Measurements from ENCODE around the gene BTNL2. TPM values are rescaled to one million over a fixed set of nuclear protein-coding genes. Genes with fewer than 3 reads are reported as not detected.
"Not testable (repeated sequence)": the region's sequence is repeated elsewhere in the genome, so short reads cannot be mapped to it uniquely, and the experiment has no call there.

The BTNL2 gene, protein sequence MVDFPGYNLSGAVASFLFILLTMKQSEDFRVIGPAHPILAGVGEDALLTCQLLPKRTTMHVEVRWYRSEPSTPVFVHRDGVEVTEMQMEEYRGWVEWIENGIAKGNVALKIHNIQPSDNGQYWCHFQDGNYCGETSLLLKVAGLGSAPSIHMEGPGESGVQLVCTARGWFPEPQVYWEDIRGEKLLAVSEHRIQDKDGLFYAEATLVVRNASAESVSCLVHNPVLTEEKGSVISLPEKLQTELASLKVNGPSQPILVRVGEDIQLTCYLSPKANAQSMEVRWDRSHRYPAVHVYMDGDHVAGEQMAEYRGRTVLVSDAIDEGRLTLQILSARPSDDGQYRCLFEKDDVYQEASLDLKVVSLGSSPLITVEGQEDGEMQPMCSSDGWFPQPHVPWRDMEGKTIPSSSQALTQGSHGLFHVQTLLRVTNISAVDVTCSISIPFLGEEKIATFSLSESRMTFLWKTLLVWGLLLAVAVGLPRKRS
- not detected in 2 replicates for total RNA-seq (2014; rRNA removed; shearing (Covaris generic); ENCODE audit: low replicate concordance)

DNA sequence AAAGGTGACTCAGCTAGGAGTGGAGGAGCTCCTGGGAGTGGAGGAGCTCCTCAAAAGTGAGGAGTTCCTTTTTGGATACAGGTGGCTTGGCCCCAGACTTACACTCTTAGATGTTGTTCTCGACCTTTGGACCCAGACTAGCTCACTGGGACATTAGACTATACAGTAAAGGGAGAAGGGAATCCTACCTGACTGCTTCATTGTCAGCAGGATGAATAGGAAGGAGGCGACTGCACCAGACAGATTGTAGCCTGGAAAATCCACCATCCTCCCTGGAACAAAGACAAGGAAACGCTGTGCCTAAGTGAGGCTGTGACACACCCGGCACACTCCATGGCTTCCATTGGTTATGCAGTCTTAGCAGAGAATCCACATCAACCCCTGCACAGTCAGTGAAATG lies at the start of gene BTNL2:
TSS of gene BTNL2 (minus strand) at position 325 of the 400 bp plus-strand sequence. CDS start at position 267, 58 bp downstream.
- no peak for DNase-seq (ENCODE audit: low read depth)
- in situ Hi-C loops (cut with HindIII; ENCODE audit: low pct_unique_long_range_greater_than_20kb, low sequenced_read_pairs), result no loop called here

DNA sequence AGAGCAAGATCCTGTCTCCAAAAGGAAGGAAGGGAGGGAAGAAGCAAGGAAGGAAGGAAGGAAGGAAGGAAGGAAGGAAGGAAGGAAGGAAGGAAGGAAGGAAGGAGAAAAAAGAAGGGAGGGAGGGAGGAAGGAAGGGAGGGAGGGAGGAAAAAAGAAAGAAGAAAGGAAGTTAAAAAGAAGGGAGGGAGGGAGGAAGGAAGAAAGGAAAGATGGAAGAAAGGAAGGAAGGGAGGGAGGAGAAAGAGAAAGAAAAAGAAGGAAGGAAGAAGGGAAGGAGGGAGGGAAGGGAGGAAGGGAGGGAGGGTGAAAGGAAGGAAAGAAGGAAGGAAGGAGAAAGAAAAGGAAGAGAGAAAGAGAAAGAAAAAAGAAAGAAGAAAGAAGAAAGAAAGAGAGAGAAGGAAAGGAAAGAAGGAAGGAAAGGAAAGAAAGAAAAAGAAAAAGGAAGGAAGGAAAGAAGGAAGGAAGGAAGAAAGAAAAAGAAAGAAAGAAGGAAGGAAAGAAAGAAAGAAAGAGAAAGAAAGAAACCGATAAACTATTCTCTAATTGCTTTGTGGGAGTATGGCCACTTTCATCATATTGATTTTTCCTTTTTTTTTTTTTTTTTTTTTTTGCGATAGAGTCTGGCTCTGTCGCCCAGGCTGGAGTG lies 42.2 kb upstream of the BTNL2 start:
- in situ Hi-C loops (cut with HindIII; ENCODE audit: low pct_unique_long_range_greater_than_20kb, low sequenced_read_pairs), result no loop called here

DNA sequence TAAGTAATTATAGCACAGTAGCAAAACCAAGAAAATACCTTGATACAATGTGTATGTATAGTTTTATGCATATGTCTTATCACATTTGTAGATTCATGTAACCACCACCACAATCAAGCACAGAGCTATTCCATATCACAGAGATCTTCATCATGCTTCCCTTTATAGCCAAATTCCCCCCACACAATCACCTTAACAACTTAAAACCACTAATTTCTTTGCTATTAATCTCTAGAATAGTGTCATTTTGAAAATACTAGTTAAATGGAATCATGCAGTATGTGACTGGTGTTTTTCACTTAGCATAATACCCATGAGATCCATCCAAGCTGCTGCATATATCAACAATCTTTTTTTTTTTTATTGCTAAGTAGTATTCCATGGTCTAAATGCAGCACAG lies 41.0 kb upstream of the BTNL2 start:
- DNase-seq (ENCODE audit: low read depth), result no peak
- in situ Hi-C loops (cut with HindIII; ENCODE audit: low pct_unique_long_range_greater_than_20kb, low sequenced_read_pairs), result no loop called here

More for the DNA sequence above, 42.2 kb upstream of the BTNL2 start:
- DNase-seq (ENCODE audit: low read depth), result no peak

DNA sequence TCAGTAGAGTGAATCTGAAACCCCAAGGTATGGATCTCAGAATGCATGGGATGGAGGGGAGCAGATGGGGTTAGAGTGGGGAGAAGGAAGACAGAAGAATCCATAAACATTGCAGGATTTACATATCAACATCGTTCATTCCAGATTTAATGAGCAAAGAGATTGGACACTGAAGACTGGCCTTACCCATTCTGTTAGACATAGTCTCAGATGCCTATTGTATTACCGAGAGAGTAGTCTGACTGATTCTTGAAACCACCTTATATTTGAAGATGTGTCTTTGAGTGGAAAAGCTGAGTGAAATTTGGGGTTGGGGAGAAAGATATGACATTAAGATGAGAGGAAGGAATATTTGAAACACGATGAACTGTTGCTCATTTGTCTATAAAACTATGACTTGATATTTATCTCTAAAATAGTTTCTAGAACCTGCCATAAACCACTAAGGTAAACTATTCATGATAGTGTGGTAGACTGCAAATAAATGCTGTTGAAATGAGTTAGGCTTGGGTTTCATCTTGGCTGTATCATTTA lies 38.4 kb upstream of the BTNL2 start:
- no peak for DNase-seq (ENCODE audit: low read depth)
- in situ Hi-C loops (cut with HindIII; ENCODE audit: low pct_unique_long_range_greater_than_20kb, low sequenced_read_pairs), result no loop called here

DNA sequence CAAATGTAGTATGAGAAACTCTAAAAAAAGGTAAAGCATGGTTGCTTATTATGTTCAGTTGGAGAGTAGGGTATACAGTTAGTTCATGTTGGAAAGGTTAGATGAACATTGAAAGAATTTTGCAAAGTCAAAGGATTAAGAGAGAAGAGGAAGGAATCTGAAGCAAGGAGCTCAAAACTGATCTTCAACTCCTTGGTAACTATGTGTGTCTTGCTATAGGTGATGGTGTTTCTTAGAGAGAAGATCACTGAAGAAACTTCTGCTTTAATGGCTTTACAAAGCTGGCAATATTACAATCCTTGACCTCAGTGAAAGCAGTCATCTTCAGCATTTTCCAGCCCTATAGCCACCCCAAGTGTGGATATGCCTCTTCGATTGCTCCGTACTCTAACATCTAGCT lies 37.5 kb upstream of the BTNL2 start:
- in situ Hi-C loops (cut with HindIII; ENCODE audit: low pct_unique_long_range_greater_than_20kb, low sequenced_read_pairs), result no loop called here
- no peak for DNase-seq (ENCODE audit: low read depth)

DNA sequence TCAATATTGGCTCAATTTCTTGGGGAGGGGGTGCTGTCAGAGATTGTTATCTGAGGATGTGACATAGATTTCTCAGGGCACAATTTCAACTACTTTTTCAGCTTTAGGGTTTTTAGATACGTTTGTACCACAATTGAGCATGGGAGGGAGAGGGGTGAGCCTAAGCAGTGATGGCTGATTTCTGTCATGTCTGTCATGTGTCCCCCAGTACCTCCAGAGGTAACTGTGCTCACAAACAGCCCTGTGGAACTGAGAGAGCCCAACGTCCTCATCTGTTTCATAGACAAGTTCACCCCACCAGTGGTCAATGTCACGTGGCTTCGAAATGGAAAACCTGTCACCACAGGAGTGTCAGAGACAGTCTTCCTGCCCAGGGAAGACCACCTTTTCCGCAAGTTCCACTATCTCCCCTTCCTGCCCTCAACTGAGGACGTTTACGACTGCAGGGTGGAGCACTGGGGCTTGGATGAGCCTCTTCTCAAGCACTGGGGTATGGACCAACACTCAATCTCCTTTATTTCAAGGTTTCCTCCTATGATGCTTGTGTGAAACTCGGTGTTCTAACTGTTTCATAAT lies 36.1 kb upstream of the BTNL2 start:
- no peak for DNase-seq (ENCODE audit: low read depth)
- in situ Hi-C loops (cut with HindIII; ENCODE audit: low pct_unique_long_range_greater_than_20kb, low sequenced_read_pairs), result no loop called here

DNA sequence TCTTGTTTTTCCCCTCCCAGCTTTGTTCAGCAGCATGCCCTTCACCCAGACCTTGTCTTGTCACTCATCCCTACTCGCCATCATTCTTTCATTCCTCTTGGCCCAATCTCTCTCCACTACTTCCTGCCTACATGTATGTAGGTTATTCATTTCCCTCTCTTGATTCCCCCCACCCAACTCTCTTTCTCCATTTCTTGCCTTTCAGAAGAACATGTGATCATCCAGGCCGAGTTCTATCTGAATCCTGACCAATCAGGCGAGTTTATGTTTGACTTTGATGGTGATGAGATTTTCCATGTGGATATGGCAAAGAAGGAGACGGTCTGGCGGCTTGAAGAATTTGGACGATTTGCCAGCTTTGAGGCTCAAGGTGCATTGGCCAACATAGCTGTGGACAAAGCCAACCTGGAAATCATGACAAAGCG lies 35.3 kb upstream of the BTNL2 start:
- DNase-seq (ENCODE audit: low read depth), result no peak
- in situ Hi-C loops (cut with HindIII; ENCODE audit: low pct_unique_long_range_greater_than_20kb, low sequenced_read_pairs), result no loop called here

DNA sequence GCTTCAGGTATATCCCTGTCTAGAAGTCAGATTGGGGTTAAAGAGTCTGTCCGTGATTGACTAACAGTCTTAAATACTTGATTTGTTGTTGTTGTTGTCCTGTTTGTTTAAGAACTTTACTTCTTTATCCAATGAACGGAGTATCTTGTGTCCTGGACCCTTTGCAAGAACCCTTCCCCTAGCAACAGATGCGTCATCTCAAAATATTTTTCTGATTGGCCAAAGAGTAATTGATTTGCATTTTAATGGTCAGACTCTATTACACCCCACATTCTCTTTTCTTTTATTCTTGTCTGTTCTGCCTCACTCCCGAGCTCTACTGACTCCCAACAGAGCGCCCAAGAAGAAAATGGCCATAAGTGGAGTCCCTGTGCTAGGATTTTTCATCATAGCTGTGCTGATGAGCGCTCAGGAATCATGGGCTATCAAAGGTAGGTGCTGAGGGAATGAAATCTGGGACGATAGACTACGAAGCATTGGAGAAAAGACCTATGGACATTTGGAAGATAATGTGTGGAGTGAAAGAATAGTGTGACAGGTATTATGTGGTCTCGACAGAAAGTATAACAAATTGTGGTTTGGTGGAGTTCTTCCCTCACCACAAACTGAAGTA lies 32.7 kb upstream of the BTNL2 start, which contains the start of gene HLA-DRA:
TSS of gene HLA-DRA (plus strand) at position 286 of the 613 bp plus-strand sequence. CDS start at position 350, 64 bp downstream.
- in situ Hi-C loops (cut with HindIII; ENCODE audit: low pct_unique_long_range_greater_than_20kb, low sequenced_read_pairs), result no loop called here
- peak; percentile 63 for DNase-seq (ENCODE audit: low read depth)

DNA sequence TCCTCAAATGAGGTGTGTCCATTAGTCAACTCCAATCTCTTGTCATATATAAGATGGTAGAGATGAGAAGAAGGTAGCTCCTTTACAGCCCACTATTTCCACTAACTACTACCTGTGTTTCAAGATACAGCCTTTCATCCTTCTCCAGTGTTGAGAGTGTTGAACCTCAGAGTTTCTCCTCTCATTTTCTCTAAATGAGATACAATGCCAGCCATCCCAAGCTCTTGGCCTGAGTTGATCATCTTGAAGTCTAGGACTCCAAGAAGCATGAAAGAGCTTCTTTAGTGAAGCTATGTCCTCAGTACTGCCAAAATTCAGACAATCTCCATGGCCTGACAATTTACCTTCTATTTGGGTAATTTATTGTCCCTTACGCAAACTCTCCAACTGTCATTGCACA lies 32.2 kb upstream of the BTNL2 start:
- no peak for DNase-seq (ENCODE audit: low read depth)
- in situ Hi-C loops (cut with HindIII; ENCODE audit: low pct_unique_long_range_greater_than_20kb, low sequenced_read_pairs), result no loop called here

DNA sequence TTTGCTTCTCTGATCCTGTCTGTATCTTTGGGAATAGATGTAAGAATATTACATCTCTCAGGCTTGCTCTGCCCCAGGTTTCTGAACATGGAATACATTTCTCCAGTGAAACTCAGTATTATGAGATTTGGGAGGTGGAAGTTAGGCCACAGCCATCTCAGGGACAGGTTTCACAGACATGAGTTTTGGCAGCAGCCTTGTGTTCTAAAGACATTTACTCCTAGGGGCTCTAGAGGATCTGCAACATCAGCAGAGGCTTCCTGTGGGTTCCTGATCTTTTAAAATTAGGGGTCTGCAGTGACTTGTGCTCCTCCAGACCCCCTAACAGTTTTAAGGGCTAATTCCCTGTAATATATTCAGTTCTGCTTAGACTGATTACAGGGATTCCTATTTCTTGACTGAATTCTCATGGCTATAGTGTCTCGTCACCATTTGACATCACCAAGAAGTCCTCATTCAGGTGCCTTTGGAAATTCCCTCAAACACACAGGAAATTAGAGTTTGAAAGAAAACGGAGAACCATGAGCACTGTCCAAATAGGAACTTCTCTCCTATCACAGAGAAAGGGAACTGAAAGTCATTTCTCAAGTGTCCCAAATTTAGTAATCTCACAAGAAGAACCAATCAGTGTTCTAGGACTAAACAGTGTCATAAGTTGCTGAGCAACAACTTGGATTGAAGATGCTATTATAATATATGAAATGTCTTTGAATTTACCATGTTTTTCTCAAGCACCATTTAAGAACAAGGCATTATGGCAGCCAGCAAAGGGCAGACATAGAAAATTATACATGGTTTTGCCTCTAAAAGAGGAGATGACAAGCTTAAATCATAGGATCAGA lies 30.2 kb upstream of the BTNL2 start:
- DNase-seq (ENCODE audit: low read depth), result no peak
- in situ Hi-C loops (cut with HindIII; ENCODE audit: low pct_unique_long_range_greater_than_20kb, low sequenced_read_pairs), result no loop called here

DNA sequence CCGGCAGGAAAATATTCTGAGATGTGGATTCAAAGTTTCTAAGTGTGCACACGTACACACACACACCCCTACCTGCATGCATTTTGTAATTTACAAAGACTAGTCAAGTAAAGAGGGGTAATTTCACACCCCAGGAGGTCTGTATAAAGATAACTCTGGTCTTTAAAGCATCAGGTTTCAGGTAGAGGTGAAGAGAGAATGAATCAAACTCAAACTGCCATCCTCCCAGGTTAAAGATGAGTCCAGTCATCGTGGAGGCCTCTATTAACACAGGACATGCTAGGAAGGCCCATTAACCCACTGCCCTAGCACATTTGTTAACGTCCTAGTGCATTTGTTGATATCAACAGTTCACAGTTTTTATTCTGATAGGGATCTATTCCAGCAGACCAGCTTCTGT lies 29.2 kb upstream of the BTNL2 start:
- DNase-seq (ENCODE audit: low read depth), result no peak

DNA sequence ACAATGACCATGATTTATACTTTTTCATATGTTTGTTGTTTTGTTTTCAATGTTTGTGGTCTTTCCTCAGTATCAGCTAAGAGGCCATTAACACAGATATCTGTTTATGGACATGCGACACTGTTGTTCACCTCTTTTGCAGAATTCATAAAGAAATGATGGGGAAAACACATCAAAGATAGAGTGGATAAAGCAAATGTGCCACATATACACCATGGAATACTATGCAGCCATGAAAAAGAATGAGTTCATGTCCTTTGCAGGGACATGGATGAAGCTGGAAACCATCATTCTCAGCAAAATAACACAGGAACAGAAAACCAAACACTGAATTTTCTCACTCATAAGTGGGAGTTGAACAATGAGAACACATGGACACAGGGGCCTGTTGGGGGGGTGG lies 27.0 kb upstream of the BTNL2 start:
- in situ Hi-C loops (cut with HindIII; ENCODE audit: low pct_unique_long_range_greater_than_20kb, low sequenced_read_pairs); DNase-seq (ENCODE audit: low read depth): not testable (repeated sequence)

More for the DNA sequence above, 29.2 kb upstream of the BTNL2 start:
- in situ Hi-C loops (cut with HindIII; ENCODE audit: low pct_unique_long_range_greater_than_20kb, low sequenced_read_pairs), result no loop called here

DNA sequence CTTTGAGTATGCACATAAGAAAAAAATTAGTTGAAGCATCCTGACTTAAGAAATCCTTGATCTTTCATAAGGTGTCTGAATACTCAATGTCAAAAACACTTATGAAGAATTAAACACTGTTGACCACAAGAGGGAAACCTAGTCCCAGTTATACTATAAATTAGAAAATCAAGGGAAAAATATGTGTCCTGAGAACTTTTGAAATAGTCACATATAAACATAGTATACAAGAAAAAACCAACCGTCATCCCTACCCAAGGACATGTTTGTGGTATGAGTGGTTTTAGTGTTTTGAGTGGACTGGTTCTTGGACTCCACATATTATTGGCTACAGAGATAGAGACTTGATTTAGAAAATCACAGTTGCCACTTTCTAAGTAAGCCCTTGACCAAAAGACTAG lies 25.1 kb upstream of the BTNL2 start:
- peak; percentile 22 for DNase-seq (ENCODE audit: low read depth)
- in situ Hi-C loops (cut with HindIII; ENCODE audit: low pct_unique_long_range_greater_than_20kb, low sequenced_read_pairs), result no loop called here

DNA sequence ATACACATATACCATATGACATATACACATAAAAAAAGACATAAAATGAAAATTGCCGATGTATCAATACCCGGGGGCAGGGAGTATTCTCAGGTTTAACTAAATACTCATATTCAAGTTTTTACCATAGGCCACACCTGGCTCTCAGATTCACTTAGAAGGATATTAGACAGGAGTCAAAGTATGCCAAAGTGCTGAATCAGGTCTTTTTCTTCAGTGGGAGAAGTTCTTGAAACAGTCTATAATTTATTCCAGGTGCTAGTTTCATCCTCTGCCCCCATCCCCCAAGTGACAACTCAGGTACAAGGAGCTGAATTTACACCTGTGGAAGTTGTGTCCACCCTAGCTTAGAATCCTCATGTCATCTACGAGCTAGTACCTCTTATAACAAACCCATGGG lies 24.2 kb upstream of the BTNL2 start:
- in situ Hi-C loops (cut with HindIII; ENCODE audit: low pct_unique_long_range_greater_than_20kb, low sequenced_read_pairs), result no loop called here
- no peak for DNase-seq (ENCODE audit: low read depth)

DNA sequence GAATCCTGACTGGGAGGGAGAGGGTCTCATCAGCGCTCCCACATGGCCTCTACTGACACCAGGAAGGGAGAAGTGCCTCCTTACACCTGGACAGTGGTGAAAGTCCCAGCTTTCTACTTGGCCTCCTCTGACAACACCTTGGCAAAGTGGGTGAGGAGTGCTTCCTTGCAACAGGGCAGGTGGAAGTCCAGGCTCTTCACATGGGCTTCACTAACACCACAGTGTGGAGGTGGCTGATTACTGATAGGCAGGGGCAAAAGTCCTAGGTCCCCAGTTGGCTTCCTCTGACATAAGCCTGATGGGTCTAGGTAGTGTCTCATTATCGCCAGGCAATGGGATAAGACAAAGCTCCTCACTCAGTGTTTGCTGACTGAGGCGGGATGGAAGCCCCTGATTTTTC lies 23.2 kb upstream of the BTNL2 start:
- in situ Hi-C loops (cut with HindIII; ENCODE audit: low pct_unique_long_range_greater_than_20kb, low sequenced_read_pairs), result no loop called here
- no peak for DNase-seq (ENCODE audit: low read depth)

DNA sequence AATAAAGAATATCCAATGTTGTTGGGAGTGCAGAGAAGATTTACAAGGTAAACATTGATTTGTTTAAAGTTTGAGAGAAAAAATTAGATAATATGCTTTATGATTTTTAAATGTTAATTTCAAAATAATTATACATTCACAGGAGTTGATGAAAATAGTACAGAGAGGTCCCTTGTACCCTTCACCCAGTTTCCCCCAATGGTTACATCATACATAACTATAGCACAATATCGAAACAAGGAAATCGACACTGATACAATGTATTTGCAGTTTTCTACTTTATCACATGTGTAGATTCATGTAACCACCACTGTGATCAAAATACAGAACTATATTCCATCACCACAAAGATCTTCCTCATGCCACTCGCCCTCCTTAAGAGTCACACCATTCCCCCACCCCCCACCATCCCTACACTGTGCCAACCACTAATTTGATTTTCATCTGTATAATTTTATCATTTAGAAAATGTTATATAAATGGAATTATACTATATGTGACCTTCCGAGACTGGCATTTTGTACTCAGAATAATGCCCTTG lies 21.0 kb upstream of the BTNL2 start:
- in situ Hi-C loops (cut with HindIII; ENCODE audit: low pct_unique_long_range_greater_than_20kb, low sequenced_read_pairs), result no loop called here
- no peak for DNase-seq (ENCODE audit: low read depth)

DNA sequence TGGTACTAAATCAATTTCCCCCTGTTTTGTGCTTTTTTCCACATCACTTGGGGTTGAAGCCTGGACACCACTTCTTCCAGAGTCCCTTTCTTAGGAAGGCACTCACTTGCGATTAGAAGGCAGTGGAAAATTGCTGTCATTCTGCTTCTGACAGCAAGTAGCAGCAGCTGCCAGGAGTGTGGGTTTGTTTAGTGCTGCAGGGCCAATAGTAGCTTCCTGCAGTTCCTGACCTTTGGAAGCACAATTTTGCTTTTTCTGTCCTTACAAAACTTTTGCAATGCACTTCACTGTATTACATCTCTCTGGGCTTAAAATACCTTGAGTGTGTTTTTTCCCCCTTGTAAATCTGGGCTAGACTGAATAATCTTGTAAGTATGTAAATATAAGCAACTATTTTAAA lies 20.2 kb upstream of the BTNL2 start:
- in situ Hi-C loops (cut with HindIII; ENCODE audit: low pct_unique_long_range_greater_than_20kb, low sequenced_read_pairs), result no loop called here
- DNase-seq (ENCODE audit: low read depth), result no peak
